Peyer's patch (tissue), 4 donors: ENCODE data around the gene HOXA11. TPM values are rescaled to one million over a fixed set of nuclear protein-coding genes. Genes with fewer than 3 reads are reported as not detected.

Source experiments
- DNase-seq, 3 donors: peaks; one replicate each; pipeline ENCODE4 v3.0.0-alpha.2; 2017 to 2019
- H3K27ac ChIP-seq, 4 donors: fragments of 200-600 bp; sonication (generic); one replicate each; pipeline ENCODE4 v1.5.1; 2016 to 2019
- H3K27me3 ChIP-seq, 2 donors: fragments of 200-600 bp; sonication (generic); one replicate each; pipeline ENCODE4 v1.5.1; 2019
- H3K36me3 ChIP-seq, 3 donors: fragments of 200-600 bp; sonication (generic); one replicate each; pipeline ENCODE4 v1.5.1; 2016 to 2019
- H3K4me1 ChIP-seq, 4 donors: fragments of 200-600 bp; sonication (generic); one replicate each; pipeline ENCODE4 v1.5.1; 2016 to 2019
- H3K4me3 ChIP-seq, 4 donors: fragments of 200-600 bp; sonication (generic); 1 replicate in 3 of 4; 2 replicates in 1 of 4; pipeline ENCODE4 v1.5.1; 2016 to 2019; ENCODE audit warnings: mild to moderate bottlenecking in 1 of 4
- H3K9me3 ChIP-seq, 4 donors: fragments of 200-600 bp; sonication (generic); one replicate each; pipeline ENCODE4 v1.5.1; 2016 to 2019; ENCODE audit warnings: mild to moderate bottlenecking in 1 of 4
- POLR2A ChIP-seq, 2 donors: fragments of 450-650 bp; IDR thresholded peaks; one replicate each; pipeline ENCODE4 v1.5.1; 2017; ENCODE audit warnings: antibody characterized with exemption in 2 of 2, mild to moderate bottlenecking in 2 of 2, moderate library complexity in 2 of 2
- total RNA-seq, 4 donors: library from RNA; depleted of rRNA; stranded (reverse); fragments of >200 nt; gene quantifications; one replicate each; pipeline ENCODE4 v1.1.0, GENCODE V29; 2016
- TF ChIP-seq, protein P1 (sequence below), 6 experiments: fragments of 450-650 bp in 4 of 6; fragments of 200-600 bp in 2 of 6; sonication (generic) in 1 of 6; IDR thresholded peaks; one replicate each; pipeline ENCODE4 v1.5.1; 2017 to 2019; ENCODE audit warnings: antibody characterized with exemption in 6 of 6, mild to moderate bottlenecking in 3 of 6, moderate library complexity in 1 of 6

Gene HOXA11
- total RNA-seq, 4 donors from 2014 or later: not detected

- no peaks in the 10 kb centered on the region for H3K36me3 ChIP-seq
- H3K27ac ChIP-seq: peak within 1 kb of the TSS; percentile 69 to 93 (median 84)
- H3K27me3 ChIP-seq: no peaks in the 10 kb centered on the region
- peak within 1 kb of the TSS; percentile 33 to 81 (median 55) for H3K4me3 ChIP-seq
- peak in 1 of 2 donors; percentile 39 for TF ChIP-seq POLR2A (IDR thresholded peaks at IDR 0.05)
- TF ChIP-seq, protein P1, sequence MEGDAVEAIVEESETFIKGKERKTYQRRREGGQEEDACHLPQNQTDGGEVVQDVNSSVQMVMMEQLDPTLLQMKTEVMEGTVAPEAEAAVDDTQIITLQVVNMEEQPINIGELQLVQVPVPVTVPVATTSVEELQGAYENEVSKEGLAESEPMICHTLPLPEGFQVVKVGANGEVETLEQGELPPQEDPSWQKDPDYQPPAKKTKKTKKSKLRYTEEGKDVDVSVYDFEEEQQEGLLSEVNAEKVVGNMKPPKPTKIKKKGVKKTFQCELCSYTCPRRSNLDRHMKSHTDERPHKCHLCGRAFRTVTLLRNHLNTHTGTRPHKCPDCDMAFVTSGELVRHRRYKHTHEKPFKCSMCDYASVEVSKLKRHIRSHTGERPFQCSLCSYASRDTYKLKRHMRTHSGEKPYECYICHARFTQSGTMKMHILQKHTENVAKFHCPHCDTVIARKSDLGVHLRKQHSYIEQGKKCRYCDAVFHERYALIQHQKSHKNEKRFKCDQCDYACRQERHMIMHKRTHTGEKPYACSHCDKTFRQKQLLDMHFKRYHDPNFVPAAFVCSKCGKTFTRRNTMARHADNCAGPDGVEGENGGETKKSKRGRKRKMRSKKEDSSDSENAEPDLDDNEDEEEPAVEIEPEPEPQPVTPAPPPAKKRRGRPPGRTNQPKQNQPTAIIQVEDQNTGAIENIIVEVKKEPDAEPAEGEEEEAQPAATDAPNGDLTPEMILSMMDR (IDR thresholded peaks at IDR 0.05): no peak
- H3K4me1 ChIP-seq: peaks cover 3 to 60% (median 13%) of the 10 kb centered on the region in 4 donors
- peaks cover 0 to 7% (median 0%) of the 10 kb centered on the region in 4 donors for H3K9me3 ChIP-seq
- DNase-seq: peak; percentile 25 to 83 (median 76)
These were observed 28.5 kb downstream of the HOXA11 start, which contains the start of gene HOXA7 for GRCh38 chr7:27156508-27156898. TSS of gene HOXA7 (minus strand) at chr7:27156675. CDS start at chr7:27156545, 130 bp downstream.

GRCh38 chr7:27155816-27156507 lies 29.1 kb downstream of the HOXA11 start:
- Histone ChIP-seq H3K4me1 (peaks cover 3 to 55% (median 13%) of the 10 kb centered on the region in 4 donors), H3K9me3 (peaks cover 0 to 7% (median 0%) of the 10 kb centered on the region in 4 donors), H3K4me3 (peak overlapping the region; percentile 33 to 81 (median 55)), H3K27ac (peak overlapping the region; percentile 69 to 93 (median 84)), H3K36me3 (no peaks in the 10 kb centered on the region), H3K27me3 (no peaks in the 10 kb centered on the region)
- peak; percentile 38 to 51 for TF ChIP-seq POLR2A (IDR thresholded peaks at IDR 0.05)
- TF ChIP-seq, protein P1 (IDR thresholded peaks at IDR 0.05): no peak
- peak; percentile 15 to 78 (median 69) for DNase-seq

GRCh38 chr7:27154901-27155815 lies 29.9 kb downstream of the HOXA11 start:
- no peak for TF ChIP-seq POLR2A (IDR thresholded peaks at IDR 0.05)
- Histone ChIP-seq H3K27ac (peak overlapping the region; percentile 69 to 93 (median 84)), H3K4me1 (peaks cover 1 to 49% (median 14%) of the 10 kb centered on the region in 4 donors), H3K27me3 (no peaks in the 10 kb centered on the region), H3K4me3 (peak overlapping the region; percentile 4 to 81 (median 55)), H3K36me3 (no peaks in the 10 kb centered on the region), H3K9me3 (peaks cover 0 to 7% (median 0%) of the 10 kb centered on the region in 4 donors)
- DNase-seq: peak; percentile 17 to 72 (median 68)

- no peaks in the 10 kb centered on the region for H3K27me3 ChIP-seq
- peak overlapping the region in 3 of 4 donors; percentile 60 to 93 (median 76) for H3K27ac ChIP-seq
- TF ChIP-seq, protein P1 (IDR thresholded peaks at IDR 0.05): no peak
- TF ChIP-seq POLR2A (IDR thresholded peaks at IDR 0.05): no peak
- peaks cover 0 to 7% (median 0%) of the 10 kb centered on the region in 4 donors for H3K9me3 ChIP-seq
- no peaks in the 10 kb centered on the region for H3K36me3 ChIP-seq
- DNase-seq: peak; percentile 11 to 50 (median 42)
- peaks cover 0 to 48% (median 14%) of the 10 kb centered on the region in 4 donors for H3K4me1 ChIP-seq
- H3K4me3 ChIP-seq: peak overlapping the region in 2 of 4 donors; percentile 74 to 81
These were observed 30.7 kb downstream of the HOXA11 start for GRCh38 chr7:27154369-27154768.

DNA sequence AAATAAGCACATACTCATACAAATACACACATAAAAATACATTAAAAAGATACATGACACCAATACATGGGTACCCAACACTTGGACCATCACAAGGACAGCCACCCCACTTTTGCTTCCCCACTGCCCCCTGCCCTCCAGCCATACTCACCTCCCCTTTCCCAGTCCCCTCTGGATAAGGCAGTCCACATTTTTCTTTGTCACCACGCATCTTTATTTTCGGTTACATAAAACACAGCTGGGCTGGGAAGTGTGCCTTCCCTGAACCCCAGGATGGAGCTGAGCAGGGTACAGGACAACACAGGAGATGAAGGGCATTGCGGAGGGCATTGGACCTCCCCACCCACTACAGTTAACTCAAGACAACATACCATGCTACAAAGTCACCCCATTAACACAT lies 31.5 kb downstream of the HOXA11 start:
- no peaks in the 10 kb centered on the region for H3K27me3 ChIP-seq
- DNase-seq: peak in 2 of 3 donors; percentile 5 to 43
- peaks cover 0 to 56% (median 14%) of the 10 kb centered on the region in 4 donors for H3K4me1 ChIP-seq
- peak overlapping the region in 3 of 4 donors; percentile 81 to 96 (median 92) for H3K27ac ChIP-seq
- H3K4me3 ChIP-seq: no peak overlapping the region
- H3K36me3 ChIP-seq: no peaks in the 10 kb centered on the region
- peaks cover 0 to 7% (median 0%) of the 10 kb centered on the region in 4 donors for H3K9me3 ChIP-seq
- TF ChIP-seq, protein P1 (IDR thresholded peaks at IDR 0.05): no peak
- no peak for TF ChIP-seq POLR2A (IDR thresholded peaks at IDR 0.05)
